ENCODE measurements around the gene CACNA2D3.

CACNA2D3 gene

GRCh38 chr3:54223063-54223462 lies 100.7 kb downstream of the CACNA2D3 start:
- no peak for TF ChIP-seq CTCF (IDR thresholded peaks at IDR 0.05; ENCODE audit: insufficient read depth, low read depth, low read length, missing control alignments)
- H3K4me3 ChIP-seq (ENCODE audit: low read length) = no peak overlapping the region
- DNase-seq (ENCODE audit: low read depth) = no peak

- no peak for DNase-seq (ENCODE audit: low read depth)
- no peak for TF ChIP-seq CTCF (IDR thresholded peaks at IDR 0.05; ENCODE audit: insufficient read depth, low read depth, low read length, missing control alignments)
- no peak overlapping the region for H3K4me3 ChIP-seq (ENCODE audit: low read length)
Measured at GRCh38 chr3:54225841-54226528, 103.6 kb downstream of the CACNA2D3 start.

- H3K4me3 ChIP-seq (ENCODE audit: low read length) = no peak overlapping the region
- TF ChIP-seq CTCF (IDR thresholded peaks at IDR 0.05; ENCODE audit: insufficient read depth, low read depth, low read length, missing control alignments) = no peak
- DNase-seq (ENCODE audit: low read depth) = no peak
Measured at GRCh38 chr3:54228806-54229205, 106.5 kb downstream of the CACNA2D3 start.

GRCh38 chr3:54232618-54233017 lies 110.3 kb downstream of the CACNA2D3 start:
- no peak for TF ChIP-seq CTCF (IDR thresholded peaks at IDR 0.05; ENCODE audit: insufficient read depth, low read depth, low read length, missing control alignments)
- no peak for DNase-seq (ENCODE audit: low read depth)

GRCh38 chr3:54235998-54236397 lies 113.6 kb downstream of the CACNA2D3 start:
- no peak overlapping the region for H3K4me3 ChIP-seq (ENCODE audit: low read length)
- no peak for TF ChIP-seq CTCF (IDR thresholded peaks at IDR 0.05; ENCODE audit: insufficient read depth, low read depth, low read length, missing control alignments)
- DNase-seq (ENCODE audit: low read depth) = no peak

More at GRCh38 chr3:54232618-54233017, 110.3 kb downstream of the CACNA2D3 start:
- H3K4me3 ChIP-seq (ENCODE audit: low read length) = no peak overlapping the region

GRCh38 chr3:54237109-54237508 lies 114.8 kb downstream of the CACNA2D3 start:
- H3K4me3 ChIP-seq (ENCODE audit: low read length) = no peak overlapping the region
- no peak for DNase-seq (ENCODE audit: low read depth)
- TF ChIP-seq CTCF (IDR thresholded peaks at IDR 0.05; ENCODE audit: insufficient read depth, low read depth, low read length, missing control alignments) = no peak

Data from epithelial cell of esophagus (primary cell).